ENCODE data around the gene SCG2.
"Not testable (repeated sequence)": the region's sequence is repeated elsewhere in the genome, so short reads cannot be mapped to it uniquely, and the experiment has no call there.

SCG2 gene

GRCh38 chr2:223607476-223607875 is 5.3 kb upstream of the SCG2 start:
- no peak for DNase-seq

GRCh38 chr2:223606946-223607345 is 4.8 kb upstream of the SCG2 start:
- no peak for DNase-seq

- DNase-seq = no peak
Measured at GRCh38 chr2:223604231-223604630, 2.1 kb upstream of the SCG2 start.

GRCh38 chr2:223602972-223603371 is 811 bp upstream of the SCG2 start:
- DNase-seq = no peak

GRCh38 chr2:223601018-223601417 is 1.1 kb downstream of the SCG2 start:
- no peak for DNase-seq

- no peak for DNase-seq
Measured at GRCh38 chr2:223599640-223600380, 2.4 kb downstream of the SCG2 start.

- no peak for DNase-seq
Measured at GRCh38 chr2:223598994-223599639, 3.0 kb downstream of the SCG2 start.

GRCh38 chr2:223597076-223597475 is 5.1 kb downstream of the SCG2 start:
- DNase-seq = no peak

GRCh38 chr2:223596208-223596607 is 6.0 kb downstream of the SCG2 start:
- no peak for DNase-seq

- no peak for DNase-seq
Measured at GRCh38 chr2:223594831-223595230, 7.3 kb downstream of the SCG2 start.

- DNase-seq = peak in 1 of 2 experiments; percentile 35
Measured at GRCh38 chr2:223594259-223594658, 7.9 kb downstream of the SCG2 start.

GRCh38 chr2:223592689-223593088 is 9.5 kb downstream of the SCG2 start:
- not testable (repeated sequence) for DNase-seq

- no peak for DNase-seq
Measured at GRCh38 chr2:223591596-223591995, 10.6 kb downstream of the SCG2 start.

- peak; percentile 60 to 69 for DNase-seq
Measured at GRCh38 chr2:223590964-223591363, 11.2 kb downstream of the SCG2 start.

GRCh38 chr2:223589901-223590300 is 12.3 kb downstream of the SCG2 start:
- DNase-seq = no peak

GRCh38 chr2:223588251-223588650 is 13.9 kb downstream of the SCG2 start:
- no peak for DNase-seq

GRCh38 chr2:223587301-223587700 is 14.9 kb downstream of the SCG2 start:
- no peak for DNase-seq

- DNase-seq = no peak
Measured at GRCh38 chr2:223586261-223586660, 15.9 kb downstream of the SCG2 start.

- peak; percentile 87 to 93 for DNase-seq
Measured at GRCh38 chr2:223585666-223586065, 16.5 kb downstream of the SCG2 start.

- no peak for DNase-seq
Measured at GRCh38 chr2:223582001-223582400, 20.2 kb downstream of the SCG2 start.

GRCh38 chr2:223580951-223581350 is 21.2 kb downstream of the SCG2 start:
- peak in 1 of 2 experiments; percentile 59 for DNase-seq

GRCh38 chr2:223578846-223579245 is 23.3 kb downstream of the SCG2 start:
- no peak for DNase-seq

GRCh38 chr2:223576873-223577272 is 25.3 kb downstream of the SCG2 start:
- DNase-seq = no peak

- no peak for DNase-seq
Measured at GRCh38 chr2:223570784-223571183, 31.4 kb downstream of the SCG2 start.

GRCh38 chr2:223566396-223566795 is 35.8 kb downstream of the SCG2 start:
- no peak for DNase-seq

Measured in SHP77 (cell line).